Heart right ventricle (tissue), 16 donors: ENCODE data around the gene ALG3. TPM values are rescaled to one million over a fixed set of nuclear protein-coding genes. Genes with fewer than 3 reads are reported as not detected.
A peak's percentile ranks its signal among the peaks of the same experiment; 100 is the strongest.

Source experiments
- ATAC-seq, 8 donors: fragments of 200-7000 bp; cut with Tn5 transposase; one replicate each; pipeline ENCODE4 v1.9.1; 2020; ENCODE audit warnings: mild to moderate bottlenecking in 8 of 8, moderate library complexity in 8 of 8, moderate number of reproducible peaks in 1 of 8
- DNase-seq, 2 donors: peaks; one replicate each; pipeline ENCODE4 v3.0.0-alpha.2; 2020
- H3K27ac ChIP-seq, 10 donors: fragments of 200-600 bp; sonication (generic) in 2 of 10; one replicate each; pipeline versions ENCODE4 v1.5.0 to v1.8.0; 2020 to 2022; ENCODE audit warnings: mild to moderate bottlenecking in 3 of 10
- H3K27me3 ChIP-seq, 7 donors: fragments of 200-600 bp; one replicate each; pipeline ENCODE4 v1.8.0; 2021 to 2022; ENCODE audit warnings: mild to moderate bottlenecking in 2 of 7
- H3K36me3 ChIP-seq, 9 donors: fragments of 200-600 bp; sonication (generic) in 1 of 9; one replicate each; pipeline versions ENCODE4 v1.5.0 to v1.8.0; 2020 to 2022; ENCODE audit warnings: mild to moderate bottlenecking in 2 of 9
- H3K4me1 ChIP-seq, 9 donors: fragments of 200-600 bp; sonication (generic) in 1 of 9; one replicate each; pipeline versions ENCODE4 v1.5.0 to v1.8.0; 2020 to 2022; ENCODE audit warnings: mild to moderate bottlenecking in 4 of 9
- H3K4me3 ChIP-seq, 10 donors: fragments of 200-600 bp; sonication (generic) in 2 of 10; one replicate each; pipeline versions ENCODE4 v1.5.0 to v1.8.0; 2020 to 2022; ENCODE audit warnings: mild to moderate bottlenecking in 7 of 10, moderate library complexity in 2 of 10
- H3K9me3 ChIP-seq, 11 donors: fragments of 200-600 bp in 10 of 11; sonication (generic) in 2 of 11; one replicate each; pipeline versions ENCODE4 v1.5.0 to v1.8.0; 2013 to 2022; ENCODE audit warnings: mild to moderate bottlenecking in 2 of 11, control low read depth in 1 of 11, moderate library complexity in 1 of 11
- WGBS, 2 donors: extraction: QIAGEN DNeasy Blood & Tissue Kit; methylation state at CpG; one replicate each; pipeline ENCODE4 v1.1.7; 2013; ENCODE audit warnings: inconsistent platforms in 1 of 2; 5-methylcytosine and 5-hydroxymethylcytosine counted together
- intact Hi-C, 10 donors: fragments of 100-400 bp; cut with DNase I; formaldehyde crosslinking; loops; one replicate each; pipeline versions ENCODE4 v1.11.1 to v1.14.2; 2022
- long read RNA-seq, 3 donors: library from polyadenylated mRNA; unstranded; transcript quantifications; one replicate each; pipeline ENCODE4 v2.0.0, GENCODE V29; 2020 to 2021
- polyA plus RNA-seq, 2 donors: library from polyadenylated mRNA; stranded (reverse); fragments of 200-250 nt; gene quantifications; one replicate each; pipeline ENCODE4 v1.2.3, GENCODE V29; 2013
- total RNA-seq, 10 donors: library from RNA; stranded (reverse); fragmentation: NEBNext Ultra II Directional in 3 of 10; extraction: Animal tissue kit (Norgen Biotek cat#: 25700) in 3 of 10; gene quantifications; one replicate each; pipeline versions ENCODE4 v1.2.1 to v1.2.4, GENCODE V29; 2021 to 2023
- TF ChIP-seq, protein P1 (sequence below), 9 donors: fragments of 200-600 bp; sonication (generic) in 2 of 9; IDR thresholded peaks; one replicate each; pipeline versions ENCODE4 v1.5.0 to v1.8.0; 2021 to 2022; ENCODE audit warnings: antibody characterized with exemption in 9 of 9, mild to moderate bottlenecking in 5 of 9, moderate library complexity in 1 of 9
- donor health status: Arrhythmogenic right ventricular cardiomyopathy.
- donor health status: ischemic (EF 13 %, LVEDD 7.1; RV severe dilation, severe dysfunction).
- donor health status: healthy with polysubstance abuse.
- donor health status: DM: no; HTN: yes; CAD: no.
- donor health status: DM: no; HTN: no; CAD: no.
- donor health status: ischemic (EF 25% LVEDD 6.9; RV normal size, moderate dysfunction).
- donor health status: ischemic (EF 25% LVEDD 5.7; RV mildly dilated, moderate dysfunction).
- donor health status: healthy.
- donor health status: DM: yes; HTN: yes; CAD: no.
- donor health status: Ischemic cardiomyopathy.
- donor health status: ischemic (EF 35%, LVEDD 5.7; RV mildly dilated, moderate dysfunction).
- donor health status: nonischemic (EF 11% LVEDD 7.7; RV severe dilation, severe dysfunction).
- donor health status: DM: yes; HTN: yes; CAD: no.
- donor health status: PGD.
- donor health status: ischemic (EF 29% LVEDD 5.4; RV normal size, mild dysfunction).
- donor health status: nonischemic (EF 23%, LVEDD 6.1; RV moderate dilation, normal function).

ALG3 gene
- total RNA-seq = 10 to 100 TPM; 10.7 to 25.1 (median 13.3) TPM
- polyA plus RNA-seq = 10 to 100 TPM; 16.8 to 63.6 TPM
- long read RNA-seq, donor 1, transcript ALG3-201 (9 exons, 1,528 nt) = major isoform, 10 of 17 reads
- long read RNA-seq, donor 1, partial matches to known transcripts = 1 of 17 reads
- long read RNA-seq, donor 1, other reads (novel, unspliced or antisense) = 5 of 17 reads
- long read RNA-seq, donor 2, partial matches to known transcripts = 2 of 12 reads
- long read RNA-seq, donor 2, other reads (novel, unspliced or antisense) = 4 of 12 reads
- long read RNA-seq, donor 3, transcript ALG3-201 (9 exons, 1,528 nt) = major isoform, 22 of 31 reads
- long read RNA-seq, donor 3, partial matches to known transcripts = 0 of 31 reads
- long read RNA-seq, donor 3, other reads (novel, unspliced or antisense) = 7 of 31 reads

DNA sequence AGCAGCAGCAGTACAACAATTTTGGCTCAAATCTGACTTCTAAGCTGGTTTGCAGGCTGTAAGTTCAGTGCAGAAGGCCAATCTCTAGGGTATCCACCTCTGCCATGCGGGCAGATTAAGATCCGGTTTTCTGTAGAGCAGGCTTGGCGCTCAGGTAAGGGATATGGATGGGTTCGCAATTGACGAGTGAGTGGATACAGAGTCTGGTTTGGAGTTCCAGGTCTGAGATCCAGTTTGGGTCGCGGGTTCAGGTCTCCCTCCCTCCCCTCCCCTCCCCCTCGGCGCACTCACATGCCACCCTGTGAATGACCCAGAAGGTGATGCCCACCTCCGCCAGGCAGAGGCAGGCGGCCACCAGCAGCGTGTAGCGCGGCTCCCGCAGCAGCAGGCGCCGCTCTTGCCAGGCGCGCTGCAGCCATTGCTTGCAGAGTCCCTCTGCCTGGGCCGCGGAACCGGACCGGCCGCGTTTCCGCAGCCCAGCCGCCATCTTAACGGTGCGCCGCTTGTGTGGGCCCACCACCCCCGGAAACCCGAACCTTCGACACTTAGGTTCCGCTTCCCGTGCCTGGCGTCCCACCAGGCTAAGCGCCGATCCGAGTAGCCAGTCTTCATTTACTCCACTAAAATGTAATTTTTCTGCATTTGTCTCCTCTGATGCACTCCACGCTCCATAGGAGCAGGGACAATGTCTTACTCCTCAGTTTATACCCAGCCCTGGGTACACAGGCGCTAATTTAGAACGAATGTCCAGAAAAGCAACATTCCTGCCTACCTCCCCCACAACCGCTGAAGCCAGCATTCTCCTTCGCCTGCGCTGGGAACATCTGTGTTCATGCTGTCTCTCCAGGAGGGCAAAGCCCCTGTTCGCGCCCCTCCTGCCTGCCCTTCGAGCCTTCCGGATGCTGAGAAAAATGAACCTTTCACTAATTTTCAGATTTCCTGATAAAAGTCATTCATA is at the start of gene ALG3:
ALG3 (minus strand) TSS at position 509 of the 958 bp plus-strand sequence; CDS start at position 487, 22 bp downstream.
- intact Hi-C loops = loop anchor here (1.0 to 10.0 kb wide), 13 partner anchors 49 to 354 kb away; partner anchors contain the start of genes ABCF3 (in 6 of the 10), EIF2B5 (in 4 of the 10), DVL3 (in 2 of the 10) and PSMD2 (in 2 of the 10)
- DNase-seq (peak; percentile 86 to 88), ATAC-seq (peak; percentile 75 to 93 (median 87))
- Histone ChIP-seq H3K27me3 (no peaks in the 10 kb centered on the region), H3K27ac (peak within 1 kb of the TSS in 9 of 10 donors; percentile 77 to 94 (median 83)), H3K4me3 (peak within 1 kb of the TSS; percentile 63 to 92 (median 82)), H3K9me3 (no peaks in the 10 kb centered on the region), H3K36me3 (peaks cover 0 to 23% (median 12%) of the 10 kb centered on the region in 9 donors), H3K4me1 (peaks cover 0 to 23% (median 18%) of the 10 kb centered on the region in 9 donors)
- WGBS, 2 donors = 0 to 1% methylated on average over 49 of the region's 49 CpGs
- TF ChIP-seq, protein P1, sequence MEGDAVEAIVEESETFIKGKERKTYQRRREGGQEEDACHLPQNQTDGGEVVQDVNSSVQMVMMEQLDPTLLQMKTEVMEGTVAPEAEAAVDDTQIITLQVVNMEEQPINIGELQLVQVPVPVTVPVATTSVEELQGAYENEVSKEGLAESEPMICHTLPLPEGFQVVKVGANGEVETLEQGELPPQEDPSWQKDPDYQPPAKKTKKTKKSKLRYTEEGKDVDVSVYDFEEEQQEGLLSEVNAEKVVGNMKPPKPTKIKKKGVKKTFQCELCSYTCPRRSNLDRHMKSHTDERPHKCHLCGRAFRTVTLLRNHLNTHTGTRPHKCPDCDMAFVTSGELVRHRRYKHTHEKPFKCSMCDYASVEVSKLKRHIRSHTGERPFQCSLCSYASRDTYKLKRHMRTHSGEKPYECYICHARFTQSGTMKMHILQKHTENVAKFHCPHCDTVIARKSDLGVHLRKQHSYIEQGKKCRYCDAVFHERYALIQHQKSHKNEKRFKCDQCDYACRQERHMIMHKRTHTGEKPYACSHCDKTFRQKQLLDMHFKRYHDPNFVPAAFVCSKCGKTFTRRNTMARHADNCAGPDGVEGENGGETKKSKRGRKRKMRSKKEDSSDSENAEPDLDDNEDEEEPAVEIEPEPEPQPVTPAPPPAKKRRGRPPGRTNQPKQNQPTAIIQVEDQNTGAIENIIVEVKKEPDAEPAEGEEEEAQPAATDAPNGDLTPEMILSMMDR (IDR thresholded peaks at IDR 0.05) = peak in 1 of 9 donors; percentile 18

DNA sequence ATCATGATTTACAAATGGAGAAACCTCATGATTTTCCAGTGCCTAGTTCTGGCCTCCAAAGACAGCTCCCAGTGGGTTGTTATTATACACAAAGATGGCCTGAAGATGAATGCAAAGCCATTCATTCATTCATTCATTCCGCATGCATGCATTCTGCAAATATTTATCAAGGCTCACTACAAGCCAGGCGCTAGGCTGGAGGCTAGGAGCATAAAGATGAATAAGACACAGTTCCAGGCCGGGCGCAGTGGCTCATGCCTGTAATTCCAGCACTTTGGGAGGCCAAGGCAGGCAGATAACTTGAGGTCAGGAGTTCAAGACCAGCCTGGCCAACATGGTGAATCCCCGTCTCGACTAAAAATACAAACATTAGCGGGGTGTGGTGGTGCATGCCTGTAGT is 47.9 kb upstream of the ALG3 start:
- intact Hi-C loops = loop anchor here in 4 of 10 donors (5.0 to 10.0 kb wide), 5 partner anchors 49 to 402 kb away; partner anchors contain the start of genes ABCF3 (in 1 of the 4), ALG3 (in 1 of the 4) and EEF1AKMT4 (in 1 of the 4)
- ATAC-seq = no peak
- H3K27ac ChIP-seq = no peak overlapping the region

DNA sequence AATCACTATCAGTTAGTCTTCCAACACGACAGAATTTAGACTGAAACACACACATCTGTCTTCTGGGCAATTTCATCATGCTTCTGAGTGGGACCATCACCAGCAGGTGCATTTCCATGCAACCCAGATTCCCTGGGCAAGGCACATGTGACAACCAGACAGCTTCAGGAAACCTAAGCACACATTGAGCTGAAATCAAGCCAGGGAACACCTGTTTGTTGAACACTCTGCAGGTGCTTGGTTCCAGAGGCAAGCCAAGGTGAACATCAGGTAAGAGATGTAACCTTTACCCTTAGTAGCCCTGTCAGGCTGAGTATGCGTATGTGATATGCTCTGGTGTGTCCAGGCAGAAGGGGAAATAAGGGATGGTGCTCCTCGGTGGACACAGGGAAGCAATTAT is 47.0 kb upstream of the ALG3 start:
- H3K9me3 ChIP-seq = no peaks in the 10 kb centered on the region
- no peak overlapping the region for H3K27ac ChIP-seq
- TF ChIP-seq, protein P1 (IDR thresholded peaks at IDR 0.05) = no peak
- intact Hi-C loops = loop anchor here in 4 of 10 donors (5.0 to 10.0 kb wide), 5 partner anchors 48 to 401 kb away; partner anchors contain the start of genes ABCF3 (in 1 of the 4), ALG3 (in 1 of the 4) and EEF1AKMT4 (in 1 of the 4)
- 64 to 67% methylated on average over 3 of the region's 3 CpGs for WGBS, 2 donors
- peaks cover 0 to 4% (median 0%) of the 10 kb centered on the region in 7 donors for H3K27me3 ChIP-seq
- H3K36me3 ChIP-seq = peaks cover 0 to 8% (median 4%) of the 10 kb centered on the region in 9 donors
- ATAC-seq (no peak), DNase-seq (no peak)
- H3K4me1 ChIP-seq = peaks cover 5 to 21% (median 14%) of the 10 kb centered on the region in 9 donors
- H3K4me3 ChIP-seq = no peak overlapping the region

More for the DNA sequence above, 47.9 kb upstream of the ALG3 start:
- H3K9me3 ChIP-seq = no peaks in the 10 kb centered on the region
- H3K4me3 ChIP-seq = no peak overlapping the region
- TF ChIP-seq, protein P1 (IDR thresholded peaks at IDR 0.05) = no peak
- H3K36me3 ChIP-seq = peaks cover 0 to 16% (median 13%) of the 10 kb centered on the region in 9 donors
- peaks cover 0 to 4% (median 0%) of the 10 kb centered on the region in 7 donors for H3K27me3 ChIP-seq
- no peak for DNase-seq
- WGBS, 2 donors = 79 to 81% methylated on average over 7 of the region's 7 CpGs
- peaks cover 5 to 24% (median 16%) of the 10 kb centered on the region in 9 donors for H3K4me1 ChIP-seq
